HG03354 (cell line): Measurements from ENCODE around the gene ADAP1.

ENCODE experiments used
- ATAC-seq: cut with Tn5 transposase; IDR thresholded peaks from one replicate; pipeline ENCODE4 v1.9.1; 2021; ENCODE audit warnings: mild to moderate bottlenecking; ENCODE audit not compliant: unreplicated experiment, poor library complexity, severe bottlenecking

Gene ADAP1

DNA sequence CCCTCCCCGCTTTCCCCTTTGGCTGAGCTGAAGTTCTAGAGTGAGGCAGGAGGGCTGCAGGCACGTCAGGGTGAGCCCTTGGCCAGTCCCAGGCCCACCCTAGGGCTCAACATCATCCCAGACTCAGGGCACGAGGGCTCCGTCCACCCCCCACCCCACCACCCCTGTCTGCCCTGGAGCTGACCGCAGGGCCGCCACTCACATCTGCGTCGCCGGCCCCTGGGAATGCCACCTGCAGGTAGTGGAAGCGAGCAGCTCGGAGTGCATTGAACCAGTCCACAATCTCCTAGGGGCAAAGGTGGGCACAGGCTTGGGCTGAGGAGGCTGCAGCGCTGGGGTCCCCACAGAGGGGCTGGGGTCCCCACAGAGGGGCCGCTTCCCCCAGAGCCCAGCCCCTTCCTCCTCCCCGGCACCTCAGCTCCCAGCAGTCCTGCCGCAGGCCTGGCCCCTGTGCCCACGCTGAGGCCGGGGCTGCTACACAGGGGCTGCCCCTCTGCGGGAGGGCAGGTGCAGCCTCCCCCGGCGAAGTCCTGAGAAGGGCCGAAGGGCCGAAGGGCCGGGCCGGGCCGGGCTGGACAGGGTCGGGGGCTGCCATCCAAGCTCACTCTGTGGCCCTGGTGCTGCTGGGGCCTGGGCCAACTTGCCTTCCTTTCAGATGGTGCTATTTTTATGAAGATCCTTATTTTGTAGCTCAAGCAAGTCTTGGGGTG is 54.0 kb downstream of the ADAP1 start:
- no peak for ATAC-seq

DNA sequence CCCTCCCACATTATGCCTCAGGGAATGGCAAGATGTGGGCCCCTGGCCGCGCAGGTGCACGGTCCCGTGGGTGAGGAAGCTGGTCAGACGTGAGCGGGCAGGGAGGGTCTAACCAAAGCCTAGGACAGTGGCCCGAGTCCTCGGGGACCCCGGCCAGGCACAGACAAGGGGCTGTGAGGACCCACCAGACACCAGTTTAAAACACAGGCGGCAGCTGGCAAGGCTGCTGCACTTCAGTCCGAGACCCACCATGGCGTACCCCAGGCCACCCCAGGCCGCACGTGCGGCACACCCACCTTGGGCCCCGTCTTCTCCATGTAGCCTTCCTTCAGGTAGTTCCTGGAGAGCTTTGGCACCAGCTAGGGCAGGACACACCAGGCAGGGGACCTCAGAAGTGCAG is 54.7 kb downstream of the ADAP1 start:
- no peak for ATAC-seq

DNA sequence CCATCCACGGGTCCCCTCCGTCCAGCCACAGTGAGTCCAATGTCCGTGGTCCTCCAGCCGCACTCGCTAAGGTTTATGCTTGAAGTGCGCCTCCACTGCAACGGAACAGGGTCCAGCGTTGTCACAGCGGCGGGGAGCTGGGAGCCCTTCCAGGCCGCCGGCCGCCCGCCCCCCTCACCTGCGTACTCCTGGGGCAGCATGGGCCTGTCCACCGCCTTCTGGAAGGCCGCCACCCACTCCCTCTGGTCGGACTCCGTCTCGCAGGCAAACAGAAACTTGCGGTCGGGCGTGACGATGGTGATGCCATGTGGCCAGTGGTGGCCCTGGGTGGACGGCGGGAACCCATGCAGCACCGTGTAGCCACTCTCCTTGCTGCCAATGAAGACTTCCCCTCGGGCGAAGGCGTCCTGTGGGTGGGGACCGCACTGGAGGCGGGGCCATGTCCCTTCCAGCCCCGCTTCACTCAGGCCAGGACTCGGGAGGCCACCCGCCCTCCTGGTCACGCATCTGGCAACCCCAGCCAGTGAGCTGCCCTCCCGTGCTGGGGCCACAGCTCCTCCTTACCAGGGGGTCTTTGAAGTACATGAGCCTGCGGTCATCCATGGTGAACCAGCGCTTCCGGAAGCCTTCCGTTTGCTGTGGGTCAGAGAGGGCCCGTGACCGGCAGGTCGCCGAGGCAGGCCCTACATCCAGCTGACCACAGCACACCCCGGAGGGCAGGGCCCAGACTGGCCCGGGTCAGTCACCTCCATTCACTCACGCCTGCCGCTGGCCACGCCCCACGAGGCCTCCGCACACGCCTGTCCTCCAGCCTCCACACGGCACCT is 55.4 kb downstream of the ADAP1 start:
- ATAC-seq: no peak

DNA sequence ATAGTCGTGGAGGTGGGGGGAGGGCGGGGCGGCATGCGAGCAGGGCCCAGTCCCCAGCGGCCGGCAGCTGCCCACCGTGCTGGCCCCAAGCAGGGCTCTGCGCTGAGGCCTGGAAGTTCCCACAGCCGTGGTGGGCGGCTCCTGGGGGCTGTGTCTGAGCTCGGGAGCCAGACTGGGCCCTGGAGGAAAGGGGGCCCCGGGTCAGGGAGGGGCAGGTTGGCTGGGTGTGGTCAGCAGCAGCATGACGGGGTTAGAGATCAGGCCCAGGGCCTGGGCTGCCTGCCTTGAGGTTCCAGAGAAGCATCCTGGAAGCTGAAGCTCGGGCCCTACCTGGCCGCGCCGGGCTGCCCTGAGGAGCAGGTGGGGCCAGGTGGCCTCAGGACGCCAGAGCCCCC is 56.0 kb downstream of the ADAP1 start:
- no peak for ATAC-seq

DNA sequence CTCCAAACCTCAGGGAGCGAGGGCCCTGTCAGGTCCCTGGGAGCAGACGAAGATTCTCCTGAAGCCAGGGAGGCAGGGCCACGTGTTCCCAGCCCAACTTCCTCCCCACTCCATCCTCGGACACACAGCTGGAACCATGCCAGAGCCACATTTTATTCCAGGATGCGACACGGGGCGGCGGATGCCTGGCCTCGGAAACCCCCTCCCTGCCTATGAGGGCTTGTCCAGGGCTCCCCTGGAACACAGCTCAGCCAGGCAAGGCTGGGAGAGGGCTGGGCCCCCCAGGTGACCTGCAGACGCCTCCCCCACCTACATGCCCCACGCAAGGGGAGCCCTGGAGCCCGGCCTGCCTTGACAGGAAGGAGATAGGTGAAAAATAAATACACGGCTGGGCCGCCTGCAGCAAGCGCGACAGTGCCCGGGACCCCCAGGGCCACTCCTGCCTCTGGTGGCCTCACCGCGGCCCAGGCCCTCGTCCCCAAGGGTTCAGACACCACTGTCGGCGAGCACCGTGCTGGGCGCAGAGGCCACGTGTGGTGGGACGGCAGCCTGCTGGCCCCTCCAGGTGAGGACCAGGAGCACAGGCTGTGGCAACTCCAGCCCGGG is 56.6 kb downstream of the ADAP1 start:
- ATAC-seq: no peak

DNA sequence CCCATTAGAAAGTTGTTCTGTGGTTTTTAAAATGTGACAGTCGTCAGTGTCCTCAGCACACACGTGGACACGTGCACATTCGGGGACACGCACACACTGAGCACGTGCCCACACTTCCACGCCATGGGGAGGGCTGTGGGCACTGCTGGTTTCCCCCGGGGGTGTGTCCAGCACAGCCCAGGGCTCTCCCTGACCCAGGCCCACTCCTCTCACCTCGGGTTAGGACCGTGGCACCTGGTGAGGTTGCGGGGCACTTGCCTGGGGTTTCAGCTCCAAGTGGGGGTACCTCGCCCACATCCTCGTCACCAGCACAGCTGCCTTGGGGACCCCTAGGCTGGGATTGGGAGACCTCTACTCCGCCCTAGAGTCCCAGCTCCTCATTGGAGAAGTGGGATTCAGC is 57.4 kb downstream of the ADAP1 start:
- no peak for ATAC-seq

DNA sequence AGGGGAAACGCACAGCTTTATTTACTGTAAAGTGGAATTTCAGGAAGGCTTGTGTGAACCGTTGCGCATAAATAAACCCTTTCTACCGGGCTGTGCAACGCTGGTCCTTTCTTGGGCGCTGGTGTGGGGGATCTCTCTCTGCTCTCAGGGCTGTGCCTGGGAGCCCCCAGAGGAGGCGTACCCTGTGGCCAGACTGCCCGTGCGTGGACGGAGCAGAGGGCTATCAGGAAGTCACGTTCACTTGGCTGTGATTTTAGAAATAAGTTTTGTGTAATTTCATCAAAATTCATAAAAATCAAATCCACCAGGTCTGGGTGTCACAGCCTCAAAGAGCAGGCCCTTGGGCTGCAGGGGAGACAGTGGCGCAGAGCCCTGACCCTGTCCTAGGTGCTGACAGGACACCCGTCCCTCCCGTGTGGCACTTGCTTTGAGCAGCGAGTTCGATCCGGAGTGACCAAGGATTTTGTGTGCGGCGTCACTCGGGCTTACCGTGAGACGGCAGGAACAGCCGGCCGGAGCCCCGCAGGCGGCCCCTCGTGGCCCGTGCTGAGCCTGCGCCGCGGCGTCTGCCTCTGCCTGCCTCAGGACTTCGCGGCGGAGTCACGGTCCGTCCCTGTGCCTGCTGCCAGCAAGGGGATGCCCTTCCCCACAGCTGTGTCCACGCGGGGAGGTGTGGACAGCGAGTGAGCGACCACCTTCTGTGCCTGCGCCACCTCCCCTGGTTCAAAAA is 58.0 kb downstream of the ADAP1 start:
- ATAC-seq: no peak

DNA sequence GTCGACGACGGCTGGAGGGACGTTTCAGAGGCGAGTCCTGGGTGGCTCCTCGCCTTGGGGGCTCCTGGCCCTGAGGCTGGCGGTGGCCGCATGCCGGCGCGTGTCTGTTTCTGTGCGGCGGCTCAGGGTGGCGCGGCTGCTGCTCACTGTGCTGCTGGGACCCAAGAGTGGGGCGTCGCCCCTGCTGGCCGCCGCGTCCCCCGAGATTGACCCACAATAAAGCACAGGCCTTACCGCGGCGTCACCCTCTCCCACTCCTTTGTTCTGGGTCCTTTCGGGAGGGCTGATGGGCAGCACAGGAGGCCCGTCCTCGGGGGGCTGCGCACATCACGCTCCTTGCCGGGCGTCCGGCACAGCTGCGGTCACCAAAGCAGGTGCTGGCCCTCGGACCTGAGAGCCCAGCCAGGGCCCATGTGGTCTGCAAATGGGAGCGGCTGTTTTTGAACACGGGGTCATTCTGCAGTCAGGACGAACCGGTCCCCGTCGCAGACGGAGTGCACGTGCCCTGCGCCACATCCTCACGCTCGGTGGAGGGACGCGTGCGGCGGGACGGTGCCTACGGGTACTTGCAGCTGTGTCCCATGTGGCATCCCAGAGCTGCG is 58.9 kb downstream of the ADAP1 start:
- ATAC-seq: no peak

DNA sequence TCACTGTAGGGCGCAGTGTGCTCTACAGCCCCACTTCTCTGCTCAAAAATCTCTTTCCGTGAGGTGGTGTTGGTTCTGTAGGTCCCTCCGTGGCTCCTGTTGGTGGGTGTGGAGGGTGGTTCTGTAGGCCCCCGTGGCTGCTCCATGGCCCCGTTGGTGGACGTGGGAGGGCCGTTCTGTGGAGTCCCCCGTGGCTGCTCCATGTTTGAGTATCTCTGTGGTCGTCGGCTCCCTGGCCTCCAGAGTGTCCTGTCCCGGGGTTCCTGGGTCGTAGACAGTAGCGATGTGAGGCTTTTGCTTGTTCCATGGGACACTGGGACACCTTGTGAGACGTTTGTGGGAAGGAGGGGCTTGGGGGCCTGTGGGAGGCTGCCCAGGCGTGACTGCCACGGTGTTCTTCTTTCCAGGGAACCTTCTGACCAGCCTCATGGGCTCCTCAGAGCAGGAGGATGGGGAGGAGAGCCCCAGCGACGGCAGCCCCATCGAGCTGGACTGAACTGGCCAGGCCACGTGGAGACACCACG is 59.5 kb downstream of the ADAP1 start:
- ATAC-seq: no peak

DNA sequence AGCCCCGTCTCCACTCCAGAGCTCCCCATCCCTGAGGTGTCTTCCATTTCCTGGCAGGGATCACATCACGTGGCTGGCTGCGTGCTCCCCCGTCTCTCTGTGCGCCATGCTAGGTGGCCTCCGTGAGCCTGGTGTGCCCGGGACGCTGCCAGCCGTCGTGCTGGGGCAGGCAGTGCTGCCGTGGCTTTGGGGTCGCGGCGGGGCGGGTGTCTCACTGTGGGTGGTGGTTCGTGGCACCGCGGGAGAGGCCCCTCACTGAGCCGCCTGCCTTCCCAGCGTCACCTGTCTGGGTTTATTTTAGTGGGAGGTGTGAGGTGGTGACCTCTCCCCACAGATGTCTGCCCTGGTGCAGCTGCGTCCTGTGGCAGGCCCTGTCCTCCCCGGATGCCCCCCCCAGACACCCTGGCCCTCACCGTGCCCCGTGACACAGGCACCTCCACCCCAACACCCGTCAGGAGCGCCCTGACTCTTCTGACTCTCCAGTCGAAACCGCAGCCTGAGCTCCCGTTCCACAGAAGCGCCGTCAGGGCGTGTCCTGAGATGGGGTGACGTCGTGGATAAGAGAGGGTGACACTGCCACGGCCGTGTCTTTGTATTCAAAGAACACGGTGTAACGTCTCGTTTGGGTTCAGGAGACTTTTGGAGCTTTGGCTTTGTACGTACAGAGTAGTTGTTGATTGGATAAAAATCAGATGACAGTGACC is 60.2 kb downstream of the ADAP1 start:
- ATAC-seq: no peak

DNA sequence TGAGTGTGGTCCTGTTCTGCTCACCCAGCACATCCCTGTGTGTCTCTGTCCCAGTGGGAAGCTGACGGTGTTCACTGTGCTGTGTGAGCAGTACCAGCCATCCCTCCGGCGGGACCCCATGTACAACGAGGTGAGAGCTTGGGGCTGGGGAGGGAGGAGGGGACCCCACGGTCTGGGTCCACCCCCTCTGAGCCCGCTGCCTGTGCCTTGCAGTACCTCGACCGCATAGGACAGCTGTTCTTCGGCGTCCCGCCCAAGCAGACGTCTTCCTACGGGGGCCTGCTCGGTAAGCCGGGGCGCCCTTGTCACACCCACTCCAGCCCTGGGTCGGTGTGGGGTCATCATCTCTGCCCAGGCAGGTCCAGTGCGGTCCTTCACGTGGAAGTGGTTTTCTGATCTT is 60.8 kb downstream of the ADAP1 start:
- ATAC-seq: no peak

DNA sequence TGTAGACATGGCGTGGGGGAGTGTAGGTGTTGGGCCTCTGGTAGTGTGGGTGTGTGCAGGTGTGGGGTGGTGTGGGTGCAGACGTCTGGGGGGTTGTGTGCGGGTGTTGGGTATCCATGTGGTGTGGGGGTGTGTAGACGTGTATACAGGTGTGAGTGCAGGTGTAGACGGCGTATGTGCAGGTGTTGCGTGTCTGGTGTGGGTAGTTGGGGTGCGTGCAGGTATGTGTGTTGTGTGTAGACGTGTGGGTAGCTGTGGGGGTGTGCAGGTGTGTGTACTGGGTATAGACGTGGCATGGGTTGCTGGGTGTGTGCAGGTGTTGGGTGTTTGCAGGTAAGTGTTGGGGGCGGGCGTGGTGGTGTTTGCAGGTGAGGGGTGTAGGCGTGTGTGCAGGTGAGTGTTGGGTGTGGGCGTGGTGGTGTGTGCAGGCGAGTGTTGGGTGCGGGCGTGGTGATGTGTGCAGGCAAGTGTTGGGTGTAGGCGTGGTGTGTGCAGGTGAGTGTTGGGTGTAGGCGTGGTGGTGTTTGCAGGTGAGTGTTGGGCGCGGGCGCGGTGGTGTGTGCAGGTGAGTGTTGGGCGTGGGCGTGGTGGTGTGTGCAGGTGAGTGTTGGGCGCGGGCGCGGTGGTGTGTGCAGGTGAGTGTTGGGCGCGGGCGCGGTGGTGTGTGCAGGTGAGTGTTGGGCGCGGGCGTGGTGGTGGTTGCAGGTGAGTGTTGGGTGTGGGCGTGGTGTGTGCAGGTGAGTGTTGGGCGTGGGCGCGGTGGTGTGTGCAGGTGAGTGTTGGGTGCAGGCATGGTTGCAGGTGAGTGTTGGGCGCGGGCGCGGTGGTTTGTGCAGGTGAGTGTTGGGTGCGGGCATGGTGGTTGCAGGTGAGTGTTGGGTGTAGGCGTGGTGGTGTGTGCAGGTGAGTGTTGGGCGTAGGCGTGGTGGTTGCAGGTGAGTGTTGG is 61.6 kb downstream of the ADAP1 start:
- ATAC-seq: no peak

DNA sequence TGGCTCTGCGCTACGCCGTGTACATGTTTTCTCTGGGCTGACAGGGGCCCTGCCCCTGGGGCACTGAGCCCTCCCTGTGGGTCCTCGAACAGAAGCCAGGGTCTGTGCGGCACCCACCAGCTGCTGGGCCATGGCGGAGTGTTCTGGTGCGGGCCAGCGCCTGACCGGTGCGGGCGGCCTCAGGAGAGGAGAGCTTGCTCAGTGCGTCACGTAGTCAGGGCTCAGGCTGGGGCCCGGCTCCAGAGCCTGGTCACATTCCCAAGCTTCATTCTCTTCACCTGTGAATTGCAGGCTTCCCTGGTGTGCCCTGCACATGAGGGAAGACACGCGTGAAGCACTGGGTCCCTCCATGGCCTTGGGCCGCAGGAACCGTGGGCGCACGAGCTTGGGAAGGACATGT is 62.7 kb downstream of the ADAP1 start:
- ATAC-seq: no peak

DNA sequence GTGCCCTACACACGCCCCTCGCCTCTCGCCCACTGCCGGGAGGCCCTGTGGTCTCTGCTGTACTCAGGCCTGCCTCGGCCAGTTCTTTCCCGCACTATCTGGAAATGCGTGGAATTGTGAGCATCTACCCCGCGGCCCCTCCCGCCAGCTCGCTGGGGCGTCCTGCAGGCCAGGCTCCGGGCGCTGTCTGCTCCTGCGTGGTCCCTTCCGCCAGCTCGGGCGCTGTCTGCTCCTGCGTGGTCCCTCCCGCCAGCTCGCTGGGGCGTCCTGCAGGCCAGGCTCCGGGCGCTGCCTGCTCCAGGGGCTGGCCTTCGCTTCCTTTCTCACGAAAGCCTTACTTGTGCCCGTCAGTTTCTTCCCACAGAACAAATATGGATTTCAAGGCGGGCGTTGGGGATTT is 63.2 kb downstream of the ADAP1 start:
- no peak for ATAC-seq

DNA sequence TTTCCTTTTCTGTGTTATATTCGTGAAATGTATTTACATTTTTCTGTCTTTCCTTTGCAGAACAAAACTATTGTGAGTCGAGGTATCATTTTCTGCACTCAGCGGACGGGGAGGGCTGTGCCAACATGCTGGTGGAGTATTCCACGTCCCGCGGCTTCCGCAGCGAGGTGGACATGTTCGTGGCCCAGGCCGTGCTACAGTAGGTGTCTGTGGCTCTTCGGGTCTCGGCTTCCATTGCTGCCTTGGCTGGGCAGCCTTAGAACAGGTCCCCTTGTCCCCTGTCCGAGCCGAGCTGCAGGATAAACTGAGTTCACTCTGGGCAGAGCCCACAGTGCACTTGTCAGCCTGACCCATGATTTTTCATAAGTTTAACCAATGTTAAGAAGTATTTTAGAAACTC is 63.6 kb downstream of the ADAP1 start:
- no peak for ATAC-seq

DNA sequence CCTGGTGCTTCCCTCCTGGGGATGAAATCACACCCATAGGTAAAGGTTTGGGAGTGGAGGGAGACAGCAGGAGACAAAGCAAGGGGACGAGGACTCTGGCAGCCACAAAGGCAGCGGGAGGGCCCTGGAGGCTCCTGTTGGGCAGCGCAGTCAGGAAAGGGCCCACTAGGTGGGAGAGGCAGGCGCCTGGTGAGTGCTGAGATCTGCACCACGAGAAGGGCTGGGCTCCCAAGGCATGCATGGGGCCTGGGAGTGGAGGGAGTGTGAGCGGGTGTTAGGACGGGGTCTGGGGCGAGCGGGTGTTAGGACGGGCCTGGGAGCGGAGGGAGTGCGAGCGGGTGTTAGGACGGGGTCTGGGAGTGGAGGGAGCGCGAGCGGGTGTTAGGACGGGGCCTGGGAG is 65.1 kb downstream of the ADAP1 start:
- ATAC-seq: no peak

DNA sequence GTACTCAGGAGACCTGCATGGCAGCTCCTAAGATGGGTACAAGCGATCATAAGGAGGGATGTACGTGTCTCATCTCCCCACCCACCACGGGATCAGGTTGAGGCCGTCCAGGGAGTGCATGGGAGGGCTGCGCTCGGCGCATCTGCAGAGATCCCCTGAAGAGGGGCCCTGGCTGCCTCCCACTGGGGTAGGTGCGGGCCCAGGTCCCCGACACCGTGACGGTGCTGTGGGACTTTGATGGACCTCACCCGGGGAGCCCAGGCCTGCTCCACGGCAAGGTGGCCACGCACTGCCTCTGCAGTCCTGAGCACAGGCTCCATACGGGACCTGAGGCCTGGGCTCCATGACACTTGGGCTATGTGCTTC is 65.5 kb downstream of the ADAP1 start:
- no peak for ATAC-seq
